DOHH2 (cell line): Measurements from ENCODE around the gene OTP.

Experiments
- CTCF ChIP-seq: fragments of 200-600 bp; sonication (generic); IDR thresholded peaks from one replicate; pipeline ENCODE4 v1.5.1; 2014; ENCODE audit warnings: antibody characterized with exemption, mild to moderate bottlenecking, low read depth, low read length; ENCODE audit not compliant: poor library complexity, severe bottlenecking
- EZH2phosphoT487 ChIP-seq: fragments of 200-600 bp; sonication (generic); IDR thresholded peaks from 2 replicates; pipeline ENCODE4 v1.6.1; 2017; ENCODE audit warnings: borderline replicate concordance, mild to moderate bottlenecking, antibody characterized with exemption, low read length, moderate library complexity, mixed read lengths

DNA sequence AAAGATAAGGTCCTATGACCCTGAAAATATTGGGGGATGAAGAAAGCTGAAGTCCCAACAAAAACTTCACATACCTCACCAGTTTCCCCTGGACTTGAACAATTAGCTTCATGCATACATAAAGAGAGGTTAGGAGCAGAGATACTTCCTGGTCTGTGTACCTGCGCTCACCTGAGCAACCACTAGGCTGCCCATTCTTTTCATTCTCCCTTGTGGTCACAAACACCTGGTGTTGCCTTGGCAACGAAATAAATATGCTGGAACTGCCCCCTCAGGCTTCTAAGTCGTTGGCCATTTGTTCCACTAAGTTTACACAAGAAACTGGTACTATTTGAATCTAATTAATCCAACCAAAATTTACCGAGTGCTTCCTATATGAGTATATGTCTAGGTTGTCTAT, 18.1 kb downstream of the OTP start:
- no peak for TF ChIP-seq CTCF
- TF ChIP-seq EZH2phosphoT487 = no peak
